SK-MEL-5 (cell line): ENCODE results near the gene KLHDC8B. TPM values are rescaled to one million over a fixed set of nuclear protein-coding genes. Genes with fewer than 3 reads are reported as not detected.

Experiments
- DNase-seq: peaks from one replicate; pipeline ENCODE4 v3.0.0-alpha.2; 2016; ENCODE audit warnings: low read depth, low spot score
- in situ Hi-C: cut with HindIII; loops from 2 replicates; pipeline ENCODE4 v1.10.0; 2016; ENCODE audit warnings: low sequenced_read_pairs, high pct_unique_total_duplicates, low pct_unique_long_range_greater_than_20kb
- polyA plus RNA-seq, 2 experiments: library from polyadenylated mRNA; depleted of rRNA; stranded (reverse); fragments of >200 nt; gene quantifications; 2 replicates each; pipeline ENCODE4 v1.2.3, GENCODE V29; 2015
- total RNA-seq: library from RNA; depleted of rRNA; stranded (reverse); fragments of >200 nt; shearing (Covaris generic); gene quantifications from 2 replicates; pipeline ENCODE4 v1.2.3, GENCODE V29; 2014; rRNA removed

KLHDC8B gene
- total RNA-seq, result 12.2 and 15.8 TPM in 2 replicates
- 10.7 and 10.9 TPM in 2 replicates for polyA plus RNA-seq (2015; cell fraction: cytosol; rRNA removed)
- 20.9 and 28.4 TPM in 2 replicates for polyA plus RNA-seq (2015; cell fraction: nucleus; rRNA removed)

DNA sequence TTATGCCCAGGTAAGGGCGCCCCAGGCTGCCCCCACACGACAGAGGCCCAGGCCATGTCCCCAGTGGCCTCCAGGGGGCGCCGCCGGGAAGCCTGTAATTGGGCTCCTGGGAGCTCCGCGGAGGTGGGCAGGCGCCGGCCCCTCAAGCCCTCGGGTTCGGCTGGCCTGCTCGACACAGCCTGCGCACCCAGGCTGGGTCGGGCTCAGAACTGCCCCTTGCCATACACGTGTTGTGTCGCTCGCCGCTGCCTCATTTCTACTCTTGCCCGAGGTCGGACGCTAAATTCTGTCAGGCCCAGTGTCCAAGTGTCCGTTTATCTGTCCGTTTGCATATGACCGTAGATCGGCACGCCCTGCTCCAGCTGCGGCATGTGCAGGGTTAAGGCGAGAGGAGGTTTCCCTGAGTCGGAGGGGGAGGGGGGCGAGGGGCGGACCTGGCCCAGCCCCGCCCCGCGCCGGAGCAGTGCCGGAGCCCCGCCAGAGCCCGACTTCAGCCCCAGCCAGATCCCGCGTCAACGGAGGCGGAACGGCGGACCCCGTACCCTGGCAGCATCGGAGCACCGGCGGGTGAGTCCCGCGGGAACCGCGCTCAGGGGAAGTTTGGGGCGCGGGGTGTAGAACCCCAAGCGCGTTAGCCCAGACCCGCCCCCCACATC lies at the start of gene KLHDC8B:
KLHDC8B (plus strand) TSS at position 480 of the 656 bp plus-strand sequence. CDS start 1,172 bp downstream, outside the sequence.
- in situ Hi-C loops, result no loop called here
- peak; percentile 80 for DNase-seq

GRCh38 chr3:49122022-49122421 lies 49.4 kb upstream of the KLHDC8B start:
- in situ Hi-C loops, result no loop called here

GRCh38 chr3:49122451-49122850 lies 48.9 kb upstream of the KLHDC8B start:
- in situ Hi-C loops, result no loop called here
- DNase-seq, result no peak

More at GRCh38 chr3:49122022-49122421, 49.4 kb upstream of the KLHDC8B start:
- no peak for DNase-seq

- no peak for DNase-seq
- in situ Hi-C loops, result no loop called here
Measured at GRCh38 chr3:49122886-49123545, 48.4 kb upstream of the KLHDC8B start.

- in situ Hi-C loops, result no loop called here
- no peak for DNase-seq
Measured at GRCh38 chr3:49123687-49124086, 47.7 kb upstream of the KLHDC8B start.

- no peak for DNase-seq
- in situ Hi-C loops, result no loop called here
Measured at GRCh38 chr3:49124203-49124602, 47.2 kb upstream of the KLHDC8B start.

DNA sequence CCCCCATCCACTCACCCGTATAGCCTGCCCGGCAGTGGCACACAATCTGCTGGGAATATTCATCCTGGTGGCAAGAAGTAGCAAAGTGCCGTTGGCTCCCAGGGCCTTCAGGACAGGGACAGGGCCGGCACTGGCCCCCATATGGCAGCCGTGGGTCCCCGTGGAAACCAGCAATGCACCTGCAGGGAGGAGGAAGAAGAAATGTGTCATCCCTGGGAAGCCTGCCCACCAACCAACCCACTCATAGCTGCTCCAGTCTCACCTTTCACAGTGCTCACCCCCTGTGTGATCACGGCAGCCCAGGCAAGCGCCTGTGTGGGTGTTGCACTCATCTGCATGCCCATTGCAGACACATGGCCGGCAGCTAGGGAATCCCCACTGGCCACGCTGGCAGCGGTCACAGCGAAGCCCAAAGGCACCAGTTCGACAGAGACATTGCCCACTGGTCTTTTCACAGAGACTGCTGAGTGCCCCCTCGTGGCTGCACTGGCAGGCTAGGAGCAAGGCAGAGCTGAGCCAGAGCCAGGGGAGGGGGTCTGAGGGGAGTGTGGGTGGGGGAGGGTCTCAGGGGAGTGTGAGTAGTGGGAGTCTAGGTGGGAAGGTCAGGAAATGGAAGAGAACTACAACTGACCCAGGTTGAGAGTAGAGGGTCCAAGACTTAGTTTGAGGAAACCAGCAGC lies 46.3 kb upstream of the KLHDC8B start:
- in situ Hi-C loops, result no loop called here
- DNase-seq, result peak; percentile 50

DNA sequence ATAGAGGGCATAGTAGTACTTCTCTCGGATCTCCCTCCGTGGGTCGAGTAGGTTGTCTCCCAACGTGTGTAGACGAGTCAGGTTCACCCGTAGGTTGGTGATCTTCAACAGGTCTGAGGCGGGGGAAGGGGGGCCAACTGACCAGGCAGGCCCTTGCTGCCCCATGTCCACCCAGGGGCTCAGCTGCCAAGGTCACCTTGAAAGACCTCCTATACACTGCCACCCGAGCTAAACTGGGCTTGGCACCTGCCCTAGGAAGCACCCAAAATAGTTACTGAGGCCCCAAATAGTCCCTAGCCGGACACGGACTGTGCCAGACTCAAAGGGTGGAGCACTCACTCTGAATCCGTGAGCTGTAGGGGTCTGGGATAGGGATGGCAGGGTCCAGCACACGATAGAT lies 40.4 kb upstream of the KLHDC8B start:
- in situ Hi-C loops, result no loop called here
- DNase-seq, result no peak

GRCh38 chr3:49131576-49131975 lies 39.8 kb upstream of the KLHDC8B start:
- DNase-seq, result no peak
- in situ Hi-C loops, result no loop called here

- DNase-seq, result no peak
- in situ Hi-C loops, result no loop called here
Measured at GRCh38 chr3:49132073-49132436, 39.3 kb upstream of the KLHDC8B start.

DNA sequence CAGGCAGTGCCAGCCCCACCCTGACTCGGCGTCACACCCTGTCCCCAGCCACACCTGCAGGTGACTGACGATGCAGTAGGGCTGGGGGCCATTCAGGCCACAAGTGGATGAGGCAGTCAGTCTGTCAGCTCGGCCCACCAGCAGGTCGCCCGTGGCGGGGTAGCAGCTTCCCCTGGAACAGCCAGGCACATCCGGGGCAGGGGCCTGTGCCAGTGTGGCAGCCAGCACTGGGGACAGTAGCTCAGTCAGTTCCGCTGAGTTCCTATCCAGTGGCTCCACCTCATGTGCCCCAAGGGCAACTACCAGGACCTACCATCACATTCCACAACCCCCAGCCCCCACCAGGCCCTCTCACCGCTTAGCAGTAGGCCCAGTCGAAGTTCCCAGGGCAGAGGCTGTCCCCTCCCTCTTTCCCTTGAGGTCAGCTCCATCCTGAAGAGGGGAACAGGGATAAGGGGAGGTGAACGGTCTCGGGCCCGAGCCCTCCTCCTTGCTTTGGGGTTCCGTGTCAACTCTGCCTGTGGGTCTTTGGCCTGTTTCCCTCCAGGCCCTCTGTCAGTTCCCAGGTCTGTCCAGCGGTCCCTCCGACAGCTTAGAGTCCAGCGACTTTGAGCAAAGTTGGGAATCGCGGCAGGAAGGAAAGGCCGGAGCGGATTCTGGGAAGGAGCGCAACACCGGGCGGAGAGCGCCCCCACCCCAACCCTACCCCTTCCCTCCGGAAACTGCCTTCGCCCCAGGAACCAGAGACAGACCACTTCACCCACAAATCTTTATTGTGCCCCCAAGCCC lies 38.8 kb upstream of the KLHDC8B start, which contains the start of gene LAMB2:
LAMB2 (minus strand) TSS at position 614 of the 789 bp plus-strand sequence; CDS start at position 431, 183 bp downstream.
- in situ Hi-C loops, result no loop called here
- peak; percentile 71 for DNase-seq

DNA sequence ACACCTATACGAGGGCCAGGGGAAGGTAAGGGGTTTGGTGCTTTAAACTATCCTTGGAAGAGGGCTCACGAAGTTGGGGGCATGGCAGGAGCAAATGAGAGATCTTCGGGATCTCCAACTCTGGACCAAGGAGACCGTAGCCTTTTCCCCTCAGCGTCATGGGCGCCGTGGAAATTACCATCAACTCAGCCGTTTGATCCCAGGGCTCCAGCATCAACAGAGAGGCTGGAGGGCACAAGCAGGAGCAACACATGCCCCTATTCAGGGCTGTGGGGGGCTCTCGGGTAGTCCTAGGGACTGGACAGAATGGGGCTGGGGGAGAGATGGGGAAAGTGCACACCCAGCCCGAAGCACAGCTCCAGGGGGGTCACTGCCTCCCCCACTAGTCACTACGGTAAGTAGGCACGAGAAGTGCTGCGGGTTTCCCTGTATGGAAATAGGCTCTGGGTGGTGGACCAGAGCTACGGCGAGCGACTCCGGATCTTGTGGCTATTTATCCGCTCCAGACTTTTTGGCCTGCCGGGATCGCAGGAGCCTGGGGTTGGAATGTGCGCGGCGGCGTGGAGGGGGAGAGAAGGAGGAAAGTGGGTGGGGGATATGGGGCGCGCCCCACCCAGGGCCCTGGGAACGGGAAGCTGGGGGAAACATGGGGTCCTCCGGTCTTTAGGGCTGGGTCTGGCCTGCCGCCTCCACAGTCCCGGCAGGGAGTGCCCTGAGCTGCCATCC lies 38.0 kb upstream of the KLHDC8B start:
- DNase-seq, result peak; percentile 84
- in situ Hi-C loops, result no loop called here

DNA sequence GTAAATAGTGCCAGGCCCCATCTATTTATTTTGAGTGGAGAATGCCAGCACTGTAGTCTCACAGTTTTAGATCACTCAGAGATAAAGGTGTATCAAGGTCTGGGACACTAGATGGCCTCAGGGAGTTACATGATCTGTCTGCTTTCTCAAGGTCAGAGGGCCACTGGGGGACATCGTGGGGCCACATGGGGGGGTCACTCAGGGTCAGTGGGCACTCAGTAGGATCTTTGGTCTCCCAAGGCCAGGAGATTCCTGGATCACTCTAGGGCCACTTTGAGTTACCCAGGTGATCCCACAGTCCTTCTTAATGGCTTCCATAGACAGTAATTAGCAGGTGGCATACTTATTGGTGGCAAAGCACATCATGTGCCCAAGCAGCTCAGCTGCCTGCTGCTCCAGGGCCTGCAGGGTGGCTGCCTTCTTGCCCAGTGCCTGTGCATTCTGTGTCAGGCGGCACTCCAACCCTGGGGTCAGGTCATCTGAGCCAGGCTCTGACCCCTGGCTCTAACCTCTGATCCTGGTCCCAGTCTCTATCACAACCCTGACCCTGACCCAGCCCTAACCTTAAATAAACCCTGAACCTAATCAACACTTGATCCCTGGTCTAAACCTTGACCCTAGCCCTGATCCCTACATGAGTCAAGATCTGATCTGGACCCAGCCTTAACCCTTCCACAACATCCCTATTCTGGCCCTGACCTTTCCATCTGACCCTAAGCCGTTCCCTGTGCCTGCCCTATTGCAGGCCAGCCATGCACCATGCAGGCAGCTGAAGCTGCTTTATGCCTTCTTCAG lies 36.7 kb upstream of the KLHDC8B start:
- in situ Hi-C loops, result no loop called here
- DNase-seq, result no peak

- in situ Hi-C loops, result no loop called here
- no peak for DNase-seq
Measured at GRCh38 chr3:49135499-49135898, 35.9 kb upstream of the KLHDC8B start.

GRCh38 chr3:49140080-49140479 lies 31.3 kb upstream of the KLHDC8B start:
- no peak for DNase-seq
- in situ Hi-C loops, result no loop called here

DNA sequence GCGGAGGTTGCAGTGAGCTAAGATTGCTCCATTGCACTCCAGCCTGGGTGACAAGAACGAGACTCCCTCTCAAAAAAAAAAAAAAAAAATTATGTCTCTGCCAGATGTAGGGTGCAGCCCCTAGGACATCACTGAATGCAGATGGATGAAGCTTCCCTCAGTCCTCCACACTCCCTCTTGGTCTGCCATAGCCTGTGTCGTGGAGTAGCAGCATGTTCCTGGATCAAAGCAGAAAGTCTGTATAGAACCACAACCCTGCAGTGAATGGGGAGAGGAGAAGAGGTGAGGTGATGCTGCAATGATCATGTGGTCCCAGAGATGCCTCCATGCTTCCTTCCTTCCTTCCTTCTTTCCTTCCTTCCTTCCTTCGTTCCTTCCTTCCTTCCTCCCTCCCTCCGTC lies 23.2 kb upstream of the KLHDC8B start:
- in situ Hi-C loops, result no loop called here
- DNase-seq, result no peak
